Stimulated activated CD8-positive, alpha-beta memory T cell treated with anti-CD3 and anti-CD28 coated beads, Interleukin-7, amount 100 ng/mL, for 4 hours (primary cell): ENCODE data around the gene UNC79.

Experiments used
- DNase-seq, 2 donors: peaks; one replicate each; pipeline ENCODE4 v3.0.0-alpha.2; 2020; ENCODE audit warnings: low read depth in 2 of 2

The UNC79 gene

DNA sequence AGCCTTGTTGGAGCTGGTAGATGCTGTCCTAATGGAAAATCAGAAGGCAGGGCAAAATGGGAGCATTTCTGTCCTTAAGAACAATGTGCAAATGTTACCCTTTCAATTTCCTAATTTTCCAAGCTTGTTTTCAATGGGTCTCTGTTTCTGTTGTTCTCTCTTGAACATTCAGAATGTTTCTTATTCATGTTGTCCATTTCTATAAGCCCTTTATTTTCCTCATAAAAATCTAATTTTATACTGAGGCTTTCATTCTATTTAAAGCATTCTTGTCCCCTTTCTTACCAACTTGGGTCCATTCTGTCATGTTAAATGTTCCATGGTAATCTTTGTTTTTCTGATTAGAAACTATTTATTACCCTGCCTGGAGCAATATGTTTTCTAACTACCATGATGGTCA lies 232.6 kb downstream of the UNC79 start:
- DNase-seq, result no peak

- no peak for DNase-seq
Measured at GRCh38 chr14:93665169-93665568, 234.4 kb downstream of the UNC79 start.

DNA sequence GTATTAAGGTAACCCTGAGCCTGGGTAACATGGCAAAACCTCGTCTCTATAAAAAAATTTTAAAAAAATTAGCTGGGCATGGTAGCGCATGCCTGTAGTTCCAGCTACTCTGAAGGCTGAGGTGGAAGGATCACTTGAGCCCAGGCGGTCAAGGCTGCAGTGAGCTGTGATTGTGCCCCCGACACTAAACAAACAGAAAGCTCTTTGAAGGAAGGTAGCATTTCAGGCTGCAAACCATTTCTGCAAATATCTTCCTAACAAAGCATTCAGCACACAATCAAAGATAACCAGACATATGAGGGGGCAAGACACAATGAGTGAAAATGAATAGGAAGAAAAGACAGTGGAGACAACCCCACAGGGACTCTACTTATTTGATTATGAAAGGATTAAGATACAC lies 238.9 kb downstream of the UNC79 start:
- DNase-seq, result no peak

GRCh38 chr14:93674343-93674742 lies 243.6 kb downstream of the UNC79 start:
- no peak for DNase-seq

GRCh38 chr14:93675651-93676050 lies 244.9 kb downstream of the UNC79 start:
- DNase-seq, result no peak

GRCh38 chr14:93676416-93676958 lies 245.7 kb downstream of the UNC79 start:
- DNase-seq, result no peak

GRCh38 chr14:93682459-93682858 lies 251.7 kb downstream of the UNC79 start:
- DNase-seq, result no peak

DNA sequence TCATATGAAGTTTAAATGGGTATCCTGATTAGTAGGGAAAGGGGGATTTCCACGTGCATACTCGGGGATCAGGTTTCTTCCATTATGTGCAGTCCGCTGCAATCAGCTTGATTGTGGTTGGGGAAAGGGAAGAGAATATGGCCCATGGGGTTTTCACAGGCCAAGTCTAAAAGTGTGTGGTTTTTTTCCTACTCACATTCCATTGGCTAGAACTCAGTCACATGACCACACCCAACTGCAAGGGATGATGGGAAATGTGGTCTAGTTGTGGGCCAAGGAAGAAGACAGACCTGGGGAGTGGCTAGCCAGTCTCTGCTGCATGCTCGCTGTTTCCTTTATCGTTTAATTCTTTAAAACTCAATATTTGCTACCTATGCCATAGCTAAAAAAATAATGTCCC lies 252.5 kb downstream of the UNC79 start:
- no peak for DNase-seq

GRCh38 chr14:93685121-93685895 lies 254.6 kb downstream of the UNC79 start:
- DNase-seq, result no peak

DNA sequence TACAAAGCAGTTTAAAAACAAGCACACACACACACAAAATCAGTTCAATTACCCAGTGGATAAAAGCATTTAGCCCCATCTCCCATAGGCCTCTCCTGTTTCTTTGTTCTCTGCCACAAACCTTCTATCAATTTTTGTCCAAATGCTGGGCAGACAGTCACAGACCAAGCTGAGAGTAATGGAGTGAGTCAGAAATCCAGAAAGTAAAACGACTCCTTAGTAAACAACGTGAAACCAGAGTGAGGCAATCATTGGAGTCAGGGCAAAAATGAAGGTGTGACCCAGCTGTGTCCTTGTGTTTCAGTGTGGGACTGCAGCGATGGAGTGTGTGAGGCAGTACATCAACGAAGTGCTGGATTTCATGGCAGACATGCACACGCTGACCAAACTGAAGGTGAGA lies 255.5 kb downstream of the UNC79 start:
- no peak for DNase-seq

GRCh38 chr14:93688239-93688666 lies 257.5 kb downstream of the UNC79 start:
- DNase-seq, result no peak

- DNase-seq, result no peak
Measured at GRCh38 chr14:93688820-93689219, 258.1 kb downstream of the UNC79 start.

DNA sequence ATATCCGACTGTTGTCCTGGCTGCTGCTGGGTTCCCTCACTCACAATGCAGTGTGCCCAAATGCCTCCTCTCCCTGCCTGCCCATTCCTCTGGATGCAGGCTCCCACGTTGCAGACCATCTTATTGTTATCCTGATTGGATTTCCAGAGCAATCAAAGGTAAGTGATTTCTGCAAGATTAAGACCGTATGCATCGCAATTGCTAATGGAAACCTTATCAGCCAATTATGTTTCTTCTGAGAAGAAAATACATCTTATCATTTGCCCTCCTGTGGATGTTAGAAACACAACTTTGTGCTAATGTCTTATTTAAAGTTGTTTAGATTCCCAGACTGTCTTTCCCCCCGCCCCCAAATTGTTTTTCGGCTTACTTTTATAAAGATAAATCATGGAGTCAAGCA lies 259.4 kb downstream of the UNC79 start:
- no peak for DNase-seq

- no peak for DNase-seq
Measured at GRCh38 chr14:93691042-93691780, 260.5 kb downstream of the UNC79 start.

- no peak for DNase-seq
Measured at GRCh38 chr14:93693914-93694313, 263.2 kb downstream of the UNC79 start.

GRCh38 chr14:93700928-93701327 lies 270.2 kb downstream of the UNC79 start:
- DNase-seq, result no peak

GRCh38 chr14:93701562-93701961 lies 270.8 kb downstream of the UNC79 start:
- no peak for DNase-seq

- DNase-seq, result no peak
Measured at GRCh38 chr14:93702946-93703345, 272.2 kb downstream of the UNC79 start.

GRCh38 chr14:93703941-93704340 lies 273.2 kb downstream of the UNC79 start:
- no peak for DNase-seq

DNA sequence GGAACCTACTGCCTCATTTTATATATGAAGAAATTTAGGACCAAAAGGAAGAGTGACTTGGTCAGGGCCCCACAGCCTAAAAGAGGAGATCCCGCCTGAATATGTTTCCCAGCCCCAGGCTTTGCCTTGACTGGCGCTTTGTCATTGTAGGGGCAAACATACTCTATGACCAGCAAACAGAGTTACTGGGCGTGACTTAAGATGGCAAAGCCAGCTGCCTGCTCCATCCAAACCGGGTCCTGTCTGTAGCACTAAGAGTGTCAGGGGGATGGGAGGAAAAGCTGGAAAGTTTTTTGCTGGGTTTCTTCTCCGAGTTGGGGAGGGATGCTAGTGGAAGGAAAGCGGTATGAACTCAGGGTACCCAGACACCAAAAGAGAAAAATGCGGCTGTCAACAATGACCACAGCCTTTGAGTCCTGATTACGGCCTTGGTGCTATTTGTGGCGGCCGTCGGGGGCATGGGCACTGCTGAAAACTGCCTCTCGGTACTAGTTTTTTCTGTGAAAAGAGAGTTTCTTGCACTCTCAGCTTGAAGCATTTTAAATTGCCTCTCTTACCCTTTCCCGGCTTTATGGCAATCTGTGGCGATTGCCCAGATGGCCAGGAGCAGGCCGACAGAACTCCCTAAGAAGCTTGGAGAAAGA lies 274.9 kb downstream of the UNC79 start:
- DNase-seq, result no peak

DNA sequence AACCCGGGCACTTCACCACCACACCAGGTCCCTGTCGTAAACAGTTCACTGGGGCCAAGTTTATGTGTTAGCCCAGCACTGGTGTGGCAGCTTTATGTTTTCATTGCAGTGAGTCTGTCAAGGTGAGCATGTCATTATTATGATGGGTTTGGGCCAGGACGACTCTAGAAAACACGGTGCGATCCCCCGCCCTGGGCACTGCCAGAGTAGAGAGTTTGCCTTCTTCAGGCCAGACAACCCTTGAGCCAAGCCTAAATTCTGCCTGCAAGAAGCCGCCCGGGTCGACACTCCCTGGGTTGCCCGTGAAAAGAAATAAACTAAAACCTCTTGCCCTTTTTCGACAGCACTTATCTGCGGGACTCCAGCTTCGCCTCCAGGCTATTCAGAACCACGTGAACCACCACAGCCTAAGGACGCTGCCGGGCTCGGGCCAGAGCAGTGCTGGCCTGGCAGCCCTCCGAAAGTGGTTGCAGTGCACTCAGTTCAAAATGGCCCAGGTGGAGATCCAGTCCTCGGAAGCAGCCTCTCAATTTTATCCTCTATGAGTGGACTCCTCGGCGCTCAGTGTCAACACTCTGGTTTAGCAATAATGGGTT lies 275.7 kb downstream of the UNC79 start:
- no peak for DNase-seq

- DNase-seq, result no peak
Measured at GRCh38 chr14:93707475-93707874, 276.7 kb downstream of the UNC79 start.
